ENCODE data around the gene AFG3L2. TPM values are rescaled to one million over a fixed set of nuclear protein-coding genes. Genes with fewer than 3 reads are reported as not detected.

Gene AFG3L2
- total and polyA plus RNA-seq, 3 donors from 2014 or later, result 47.6 to 63.6 (median 57.4) TPM

- intact Hi-C loops (cut with DNase I; ENCODE audit: low total_unique reads), result loop anchor here (10.0 kb wide), 1 partner anchor 373 kb away; the partner anchor contains the start of gene SPIRE1
- H3K4me3 ChIP-seq, result no peak overlapping the region
- H3K9me3 ChIP-seq, result no peaks in the 10 kb centered on the region
- H3K4me1 ChIP-seq, result no peaks in the 10 kb centered on the region
- H3K27me3 ChIP-seq, result no peaks in the 10 kb centered on the region
- 50 to 51% methylated on average over 1 of the region's 1 CpG for WGBS, 2 donors
- H3K36me3 ChIP-seq (ENCODE audit: low read depth, missing control alignments), result no peaks in the 10 kb centered on the region
- no peak overlapping the region for H3K27ac ChIP-seq
- no peak for TF ChIP-seq POLR2A (IDR thresholded peaks at IDR 0.05)
- no peak for TF ChIP-seq CTCF (IDR thresholded peaks at IDR 0.05)
- DNase-seq, result no peak
Measured at GRCh38 chr18:12281861-12282260, 95.2 kb downstream of the AFG3L2 start.

DNA sequence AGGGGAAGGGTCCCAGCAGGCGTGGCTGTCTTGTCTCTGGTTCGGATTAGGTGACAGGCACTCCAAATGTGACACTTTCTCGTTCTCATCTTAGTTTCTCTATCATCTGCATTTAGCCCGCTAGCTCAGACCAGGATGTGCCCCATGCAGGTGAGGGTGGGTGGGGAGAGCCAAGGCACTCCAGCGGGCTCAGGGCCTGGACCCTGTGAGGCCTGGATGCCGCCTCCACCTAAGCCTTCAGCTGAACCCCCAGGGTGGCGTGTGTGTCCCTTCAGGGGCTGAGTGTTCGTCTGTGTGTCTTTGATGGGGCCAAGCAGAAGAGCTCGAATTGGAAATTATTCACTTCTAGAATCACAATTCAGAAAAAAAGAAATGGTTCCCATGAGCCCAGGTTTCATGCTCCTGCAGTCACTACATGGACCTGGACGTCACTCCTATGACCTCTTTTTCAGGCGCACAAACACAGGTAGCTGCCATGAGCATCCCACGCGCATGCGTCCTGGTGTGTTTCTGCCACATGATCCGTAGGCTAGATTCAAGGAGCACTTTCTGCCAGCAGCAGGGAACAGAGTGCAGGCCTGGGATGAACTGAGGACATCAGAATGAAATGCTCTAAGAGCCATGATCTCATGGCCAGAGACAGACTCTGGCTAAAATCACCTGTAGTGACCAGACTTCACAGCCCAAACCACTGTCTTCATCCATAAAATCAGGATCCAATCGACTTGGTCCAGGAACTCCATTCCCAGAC lies 97.1 kb downstream of the AFG3L2 start:
- Histone ChIP-seq H3K36me3 (ENCODE audit: low read depth, missing control alignments) (no peaks in the 10 kb centered on the region), H3K27me3 (no peaks in the 10 kb centered on the region), H3K4me1 (no peaks in the 10 kb centered on the region), H3K4me3 (peak overlapping the region; percentile 17 to 27), H3K27ac (peak overlapping the region; percentile 95 to 97), H3K9me3 (no peaks in the 10 kb centered on the region)
- TF ChIP-seq CTCF (IDR thresholded peaks at IDR 0.05) (no peak), POLR2A (IDR thresholded peaks at IDR 0.05) (no peak)
- intact Hi-C loops (cut with DNase I; ENCODE audit: low total_unique reads), result loop anchor here (10.0 kb wide), 1 partner anchor 375 kb away; the partner anchor contains the start of gene SPIRE1
- DNase-seq, result no peak
- WGBS, 2 donors, result 80 to 84% methylated on average over 15 to 16 of the region's 16 CpGs

Small RNAs within 50 kb of the gene (small RNA-seq; reads per million reads assigned to genes)
- gene RNU6-170P (0 reads per million in 2 donors), gene RNU7-129P (0 reads per million in 2 donors)

Other genes starting within 250 kb of the AFG3L2 start
- not detected for gene CIDEA, start 122.9 kb downstream of the AFG3L2 start, total RNA-seq
- gene CIDEA, start 122.9 kb downstream of the AFG3L2 start, polyA plus RNA-seq (ENCODE audit: insufficient read depth, low read depth, low replicate concordance), result 0.57 TPM
- 10 to 100 TPM; 47.0 to 84.5 TPM for gene TUBB6, start 69.0 kb downstream of the AFG3L2 start, total RNA-seq
- gene TUBB6, start 69.0 kb downstream of the AFG3L2 start, polyA plus RNA-seq (ENCODE audit: insufficient read depth, low read depth, low replicate concordance), result 65.1 TPM
- gene PRELID3A, start 30.7 kb upstream of the AFG3L2 start, total RNA-seq, result 1 to 10 TPM; 7.8 to 9.5 TPM
- 2.3 TPM for gene PRELID3A, start 30.7 kb upstream of the AFG3L2 start, polyA plus RNA-seq (ENCODE audit: insufficient read depth, low read depth, low replicate concordance)